IMR-90 (cell line): ENCODE data around the gene RBMXL3. TPM values are rescaled to one million over a fixed set of nuclear protein-coding genes. Genes with fewer than 3 reads are reported as not detected.

Experiments
- polyA plus RNA-seq, 3 experiments: library from polyadenylated mRNA; depleted of rRNA; stranded (reverse); fragments of >200 nt; gene quantifications; 2 replicates each; pipeline ENCODE4 v1.2.3, GENCODE V29; 2012; ENCODE audit warnings: low replicate concordance in 1 of 3
- total RNA-seq: library from RNA; depleted of rRNA; stranded (reverse); fragments of >200 nt; gene quantifications from 2 replicates; pipeline ENCODE4 v1.2.3, GENCODE V29; 2012; rRNA removed

The RBMXL3 gene
- total and polyA plus RNA-seq, 2 of the 4 experiments (the other 2 are of a cell fraction): not detected

Other genes starting within 250 kb of the RBMXL3 start
- gene IL13RA2, start 171.8 kb upstream of the RBMXL3 start, total RNA-seq: under 0.01 and 0.28 TPM in 2 replicates
- 0.10 and 0.14 TPM in 2 replicates for gene IL13RA2, start 171.8 kb upstream of the RBMXL3 start, polyA plus RNA-seq (2012; rRNA removed)
- gene LRCH2, start 44.7 kb downstream of the RBMXL3 start, total RNA-seq: 4.3 and 8.1 TPM in 2 replicates
- 1.8 and 2.6 TPM in 2 replicates for gene LRCH2, start 44.7 kb downstream of the RBMXL3 start, polyA plus RNA-seq (2012; rRNA removed)
- not detected in 2 replicates for gene LUZP4, start 100.3 kb downstream of the RBMXL3 start, total RNA-seq
- gene LUZP4, start 100.3 kb downstream of the RBMXL3 start, polyA plus RNA-seq (2012; rRNA removed): not detected in 2 replicates